Fibroblast of lung (primary cell): Measurements from ENCODE around the gene FBLIM1.

ENCODE experiments used
- CTCF ChIP-seq, 2 donors: IDR thresholded peaks in 1 of 2; conservative IDR thresholded peaks in 1 of 2; 1 replicate in 1 of 2; 2 replicates in 1 of 2; pipeline ENCODE4 v1.5.1; 2011 to 2012; ENCODE audit warnings: low read length in 2 of 2, control low read depth in 1 of 2, inconsistent platforms in 1 of 2, low read depth in 1 of 2, mild to moderate bottlenecking in 1 of 2
- EZH2 ChIP-seq: IDR thresholded peaks from 2 replicates; pipeline ENCODE4 v1.5.1; 2012; ENCODE audit warnings: low read length, control low read depth, mild to moderate bottlenecking; ENCODE audit errors: missing control alignments

DNA sequence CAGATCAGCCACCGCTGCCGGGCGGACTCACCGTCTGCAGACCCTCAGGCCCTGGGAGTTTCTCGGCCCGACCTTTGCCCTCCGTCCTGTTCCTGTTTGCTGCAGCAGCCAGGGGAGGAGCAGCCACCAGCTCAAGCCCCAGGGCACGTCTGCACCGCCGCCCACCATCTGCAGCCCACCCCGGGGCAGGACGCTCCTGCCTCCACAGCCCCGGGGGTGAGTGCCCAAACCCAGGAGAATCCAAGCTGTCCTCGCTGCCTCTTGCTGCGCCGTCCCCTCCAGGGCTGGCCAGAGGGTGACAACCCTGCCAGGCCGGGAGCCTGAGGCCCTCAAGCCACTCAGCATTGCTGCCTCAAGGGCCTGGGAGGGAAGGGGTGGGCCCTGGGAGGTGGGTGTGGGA is 23.7 kb upstream of the FBLIM1 start:
- TF ChIP-seq EZH2 (no peak), CTCF (conservative IDR thresholded peaks at IDR 0.05 in 1 of 2, IDR thresholded peaks at IDR 0.05 in 1 of 2; ENCODE audit: low read depth in 1 of 2, low read length in 2 of 2) (no peak)
